Lower leg skin (tissue), 4 donors: ENCODE measurements around the gene GJC1. TPM values are rescaled to one million over a fixed set of nuclear protein-coding genes. Genes with fewer than 3 reads are reported as not detected.

Source experiments
- DNase-seq, 2 donors: peaks; one replicate each; pipeline ENCODE4 v3.0.0-alpha.2; 2019; ENCODE audit warnings: low spot score in 2 of 2
- H3K4me3 ChIP-seq: fragments of 200-600 bp; sonication (generic); 2 replicates; pipeline ENCODE4 v1.5.1; 2017; ENCODE audit warnings: mild to moderate bottlenecking, low read depth; ENCODE audit not compliant: poor library complexity, severe bottlenecking
- POLR2A ChIP-seq, 2 donors: fragments of 450-650 bp; IDR thresholded peaks; one replicate each; pipeline ENCODE4 v1.6.1; 2016 to 2017; ENCODE audit warnings: antibody characterized with exemption in 2 of 2, mild to moderate bottlenecking in 1 of 2, moderate library complexity in 1 of 2
- WGBS, 2 donors: methylation state at CpG; one replicate each; pipeline ENCODE4 v1.1.5; 2018; 5-methylcytosine and 5-hydroxymethylcytosine counted together
- intact Hi-C: fragments of 100-400 bp; cut with DNase I; formaldehyde crosslinking; loops from one replicate; pipeline ENCODE4 v1.15.0; 2023; ENCODE audit warnings: low total_unique reads
- total RNA-seq, 4 donors: library from RNA; depleted of rRNA; stranded (reverse); fragments of >200 nt; gene quantifications; one replicate each; pipeline ENCODE4 v1.1.0, GENCODE V29; 2016
- TF ChIP-seq, protein P1 (sequence below), 3 donors: fragments of 450-650 bp; IDR thresholded peaks; one replicate each; pipeline ENCODE4 v1.5.1; 2016; ENCODE audit warnings: antibody characterized with exemption in 3 of 3, mild to moderate bottlenecking in 3 of 3, moderate library complexity in 2 of 3

The GJC1 gene
- total RNA-seq, 4 donors from 2014 or later = 0.25 to 4.6 (median 1.6) TPM

- TF ChIP-seq, protein P1, sequence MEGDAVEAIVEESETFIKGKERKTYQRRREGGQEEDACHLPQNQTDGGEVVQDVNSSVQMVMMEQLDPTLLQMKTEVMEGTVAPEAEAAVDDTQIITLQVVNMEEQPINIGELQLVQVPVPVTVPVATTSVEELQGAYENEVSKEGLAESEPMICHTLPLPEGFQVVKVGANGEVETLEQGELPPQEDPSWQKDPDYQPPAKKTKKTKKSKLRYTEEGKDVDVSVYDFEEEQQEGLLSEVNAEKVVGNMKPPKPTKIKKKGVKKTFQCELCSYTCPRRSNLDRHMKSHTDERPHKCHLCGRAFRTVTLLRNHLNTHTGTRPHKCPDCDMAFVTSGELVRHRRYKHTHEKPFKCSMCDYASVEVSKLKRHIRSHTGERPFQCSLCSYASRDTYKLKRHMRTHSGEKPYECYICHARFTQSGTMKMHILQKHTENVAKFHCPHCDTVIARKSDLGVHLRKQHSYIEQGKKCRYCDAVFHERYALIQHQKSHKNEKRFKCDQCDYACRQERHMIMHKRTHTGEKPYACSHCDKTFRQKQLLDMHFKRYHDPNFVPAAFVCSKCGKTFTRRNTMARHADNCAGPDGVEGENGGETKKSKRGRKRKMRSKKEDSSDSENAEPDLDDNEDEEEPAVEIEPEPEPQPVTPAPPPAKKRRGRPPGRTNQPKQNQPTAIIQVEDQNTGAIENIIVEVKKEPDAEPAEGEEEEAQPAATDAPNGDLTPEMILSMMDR (IDR thresholded peaks at IDR 0.05) = no peak
- TF ChIP-seq POLR2A (IDR thresholded peaks at IDR 0.05) = no peak
Observed at GRCh38 chr17:44770166-44770925, 59.7 kb downstream of the GJC1 start.

DNA sequence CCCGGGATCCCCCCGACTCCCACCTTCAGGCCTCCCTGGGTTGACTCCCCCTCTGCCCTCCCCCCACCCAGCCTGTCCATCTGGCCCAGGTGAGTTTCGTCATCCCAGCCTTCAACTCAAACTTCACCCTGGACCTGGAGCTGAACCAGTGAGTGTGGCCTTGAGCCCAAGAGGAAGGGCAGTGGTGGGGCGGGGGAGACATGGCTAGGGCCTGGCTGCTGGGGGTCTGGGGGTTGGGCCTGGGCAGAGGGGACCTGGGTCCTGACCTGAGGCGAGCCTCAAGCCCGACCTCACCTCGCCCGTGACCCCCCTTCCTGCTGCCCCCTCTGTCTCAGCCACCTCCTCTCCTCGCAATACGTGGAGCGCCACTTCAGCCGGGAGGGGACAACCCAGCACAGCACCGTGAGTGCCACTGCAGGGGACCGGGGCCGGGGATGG is 60.4 kb downstream of the GJC1 start:
- H3K4me3 ChIP-seq = no peak overlapping the region
- TF ChIP-seq, protein P1 (IDR thresholded peaks at IDR 0.05) = no peak
- no peak for TF ChIP-seq POLR2A (IDR thresholded peaks at IDR 0.05)
- WGBS, 2 donors = 75 to 78% methylated on average over 14 to 15 of the region's 15 CpGs
- intact Hi-C loops = no loop called here
- DNase-seq = no peak

More at GRCh38 chr17:44770166-44770925, 59.7 kb downstream of the GJC1 start:
- 74 to 83% methylated on average over 10 of the region's 11 CpGs for WGBS, 2 donors
- intact Hi-C loops = no loop called here
- no peak for DNase-seq
- H3K4me3 ChIP-seq = no peak overlapping the region

- DNase-seq = no peak
- TF ChIP-seq, protein P1 (IDR thresholded peaks at IDR 0.05) = no peak
- no peak for TF ChIP-seq POLR2A (IDR thresholded peaks at IDR 0.05)
- intact Hi-C loops = no loop called here
- no peak overlapping the region for H3K4me3 ChIP-seq
- 61% methylated on average over 4 to 6 of the region's 6 CpGs for WGBS, 2 donors
Observed at GRCh38 chr17:44769230-44769629, 60.9 kb downstream of the GJC1 start.

GRCh38 chr17:44768505-44769142 is 61.5 kb downstream of the GJC1 start:
- 89 to 92% methylated on average over 11 of the region's 11 CpGs for WGBS, 2 donors
- DNase-seq = no peak
- H3K4me3 ChIP-seq = no peak overlapping the region
- intact Hi-C loops = no loop called here
- TF ChIP-seq POLR2A (IDR thresholded peaks at IDR 0.05) = no peak
- TF ChIP-seq, protein P1 (IDR thresholded peaks at IDR 0.05) = no peak

GRCh38 chr17:44767493-44767892 is 62.6 kb downstream of the GJC1 start:
- DNase-seq = no peak
- TF ChIP-seq POLR2A (IDR thresholded peaks at IDR 0.05) = no peak
- TF ChIP-seq, protein P1 (IDR thresholded peaks at IDR 0.05) = no peak
- H3K4me3 ChIP-seq = no peak overlapping the region
- WGBS, 2 donors = 69 to 75% methylated on average over 3 to 4 of the region's 4 CpGs
- intact Hi-C loops = no loop called here
